K562 (cell line): Measurements from ENCODE around the gene FRMD4A. TPM values are rescaled to one million over a fixed set of nuclear protein-coding genes. Genes with fewer than 3 reads are reported as not detected.

ENCODE experiments used
- ATAC-seq: fragments of 200-7000 bp; cut with Tn5 transposase; 3 replicates; pipeline ENCODE4 v1.9.1; 2020; ENCODE audit warnings: moderate library complexity
- BruUV-seq: library from RNA; stranded (reverse); fragments of 400-500 nt; replicated peaks from 2 replicates; lab custom pipeline; 2021; lab: Mats Ljungman, UMichigan
- CTCF ChIA-PET: fragments of 300-600 bp; formaldehyde crosslinking; extraction: SDS; loops from one replicate; lab custom pipeline; 2021; ENCODE audit warnings: low intra/inter-chr PET ratio; lab: Yijun Ruan, JAX
- POLR2A ChIA-PET: fragments of 300-600, 350-650 bp; sonication (Branson Sonifier 250); formaldehyde crosslinking; extraction: SDS; loops from one replicate; lab custom pipeline; 2021; ENCODE audit warnings: antibody characterized with exemption, inconsistent platforms; lab: Yijun Ruan, JAX
- DNase-seq, 4 experiments: peaks; one replicate each; pipeline versions ENCODE4 v3.0.0 to v3.0.0-alpha.2; 2011 to 2018; ENCODE audit warnings: low spot score in 3 of 4, mixed read lengths in 3 of 4; ENCODE audit errors: extremely low read depth in 1 of 4
- FAIRE-seq: peaks from 2 replicates; lab custom pipeline; 2011; peaks lifted over from hg19 to GRCh38; lab: Jason Lieb, UNC
- H2AFZ ChIP-seq: 2 replicates; pipeline ENCODE4 v1.6.0; 2011; ENCODE audit warnings: low read depth, low read length, control low read depth, inconsistent platforms
- H3K27ac ChIP-seq: fragments of 200-600 bp; 3 replicates; pipeline ENCODE4 v1.8.0; 2011; ENCODE audit warnings: low read depth, mild to moderate bottlenecking, control low read depth, inconsistent platforms, low read length, moderate library complexity, mixed read lengths; ENCODE audit errors: extremely low read depth
- H3K27me3 ChIP-seq, 2 experiments: fragments of 300-600 bp in 1 of 2; 2 replicates in 1 of 2; 3 replicates in 1 of 2; pipeline versions ENCODE4 v1.6.0 to v1.8.0; 2011; ENCODE audit warnings: inconsistent platforms in 2 of 2, low read length in 2 of 2, mild to moderate bottlenecking in 1 of 2, mixed read lengths in 1 of 2, moderate library complexity in 1 of 2; ENCODE audit not compliant: control insufficient read depth in 2 of 2, insufficient read depth in 2 of 2
- H3K36me3 ChIP-seq: fragments of 300-600 bp; 3 replicates; pipeline ENCODE4 v1.8.0; 2011; ENCODE audit warnings: mild to moderate bottlenecking, low read length, inconsistent platforms; ENCODE audit not compliant: control insufficient read depth, insufficient read depth
- H3K4me1 ChIP-seq, 2 experiments: fragments of 200-600 bp in 1 of 2; replicated peaks in 1 of 2; 2 replicates in 1 of 2; 3 replicates in 1 of 2; pipeline versions ENCODE4 v1.5.1 to v1.8.0; 2011; ENCODE audit warnings: inconsistent platforms in 2 of 2, low read length in 2 of 2, mild to moderate bottlenecking in 1 of 2, mixed read lengths in 1 of 2, moderate library complexity in 1 of 2; ENCODE audit not compliant: control insufficient read depth in 2 of 2, insufficient read depth in 2 of 2
- H3K4me2 ChIP-seq: 2 replicates; pipeline ENCODE4 v1.6.1; 2011; ENCODE audit warnings: low read length, control low read depth, inconsistent platforms, mixed read lengths; ENCODE audit not compliant: insufficient read depth
- H3K4me3 ChIP-seq: fragments of 200-600 bp; sonication (generic), shearing (Covaris generic); 2 replicates; pipeline ENCODE4 v1.5.1; 2016; ENCODE audit warnings: control low read depth, inconsistent platforms
- H3K79me2 ChIP-seq: fragments of 200-600 bp; 3 replicates; pipeline ENCODE4 v1.8.0; 2011; ENCODE audit warnings: low read length, inconsistent platforms; ENCODE audit not compliant: control insufficient read depth, insufficient read depth
- H3K9ac ChIP-seq, 2 experiments: 2 replicates each; pipeline versions ENCODE4 v1.6.0 to v1.6.1; 2011; ENCODE audit warnings: low read depth in 2 of 2, low read length in 2 of 2, control low read depth in 1 of 2, inconsistent platforms in 1 of 2, mild to moderate bottlenecking in 1 of 2, mixed read lengths in 1 of 2; ENCODE audit not compliant: insufficient read depth in 1 of 2
- H3K9me1 ChIP-seq: one replicate; pipeline ENCODE4 v1.6.0; 2011; ENCODE audit warnings: inconsistent platforms, mild to moderate bottlenecking, low read length, moderate library complexity; ENCODE audit not compliant: control insufficient read depth, insufficient read depth
- H3K9me3 ChIP-seq: replicated peaks from 2 replicates; pipeline ENCODE4 v1.5.1; 2011; ENCODE audit warnings: low read depth, low read length, inconsistent platforms; ENCODE audit not compliant: control insufficient read depth, insufficient read depth
- H4K20me1 ChIP-seq: replicated peaks from 2 replicates; pipeline ENCODE4 v1.6.1; 2011; ENCODE audit warnings: low read length, inconsistent platforms, mixed read lengths; ENCODE audit not compliant: control insufficient read depth, insufficient read depth
- ARNT ChIP-seq, 2 experiments: fragments of 450-650 bp; IDR thresholded peaks; 2 replicates each; pipeline ENCODE4 v1.6.1; 2016; ENCODE audit warnings: mild to moderate bottlenecking in 1 of 2
- HNRNPLL ChIP-seq: fragments of 200-400 bp; formaldehyde crosslinking; IDR thresholded peaks from 2 replicates; pipeline ENCODE4 v1.6.1; 2017; ENCODE audit warnings: low read length, low read depth, mild to moderate bottlenecking; ENCODE audit not compliant: poor library complexity, severe bottlenecking
- SRSF1 ChIP-seq: fragments of 200-400 bp; formaldehyde crosslinking; IDR thresholded peaks from 2 replicates; pipeline ENCODE4 v1.6.1; 2017; ENCODE audit warnings: mild to moderate bottlenecking, low read depth, low read length, moderate library complexity
- SRSF9 ChIP-seq: fragments of 200-400 bp; formaldehyde crosslinking; IDR thresholded peaks from 2 replicates; pipeline ENCODE4 v1.6.1; 2017; ENCODE audit warnings: low read depth, low read length, borderline replicate concordance
- ZNF57 ChIP-seq: fragments of 450-650 bp; formaldehyde crosslinking; IDR thresholded peaks from 2 replicates; pipeline ENCODE4 v1.4.0; 2020; ENCODE audit warnings: mild to moderate bottlenecking, moderate library complexity
- ZNF639 ChIP-seq, 2 experiments: fragments of 200-800 bp in 1 of 2; sonication (Bioruptor generic) in 1 of 2; sonication (generic) in 1 of 2; formaldehyde crosslinking in 1 of 2; IDR thresholded peaks in 1 of 2; conservative IDR thresholded peaks in 1 of 2; 2 replicates each; pipeline versions ENCODE4 v1.5.0 to v1.6.1; 2016 to 2020; ENCODE audit warnings: missing compliant biosample characterization in 1 of 2, missing genetic modification characterization in 1 of 2, missing genetic modification reagents in 1 of 2
- ZSCAN29 ChIP-seq: fragments of 450-650 bp; IDR thresholded peaks from 2 replicates; pipeline ENCODE4 v1.6.1; 2017
- WGBS: fragments of 100-300 bp; shearing (Covaris generic); methylation state at CpG from one replicate; pipeline ENCODE4 v1.1.6; 2016; ENCODE audit warnings: low coverage, mixed read lengths; ENCODE audit not compliant: insufficient coverage; ENCODE audit errors: missing lambda C conversion rate; 5-methylcytosine and 5-hydroxymethylcytosine counted together
- in situ Hi-C: fragments of 300-500 bp; cut with MboI; formaldehyde crosslinking; loops from 4 replicates; pipeline ENCODE4 v1.15.0; 2018; ENCODE audit warnings: inconsistent platforms, mixed read lengths
- intact Hi-C: fragments of 100-400 bp; cut with micrococcal nuclease; formaldehyde crosslinking; loops from 2 replicates; pipeline ENCODE4 v1.14.2; 2022
- polyA plus RNA-seq, 8 experiments: library from polyadenylated mRNA; depleted of rRNA in 4 of 8; stranded (reverse) in 5 of 8; unstranded in 3 of 8; fragments of >200 nt; fragmentation: Nextera tagmentation in 2 of 8; fragmentation: Illumina TruSeq in 1 of 8; extraction: Ambion mirVana in 2 of 8; extraction: Trizol in 1 of 8; gene quantifications; 2 replicates each; pipeline versions ENCODE4 v1.2.1 to v1.2.3, GENCODE V29; 2011 to 2014; ENCODE audit warnings: inconsistent platforms in 1 of 8, missing spikeins in 1 of 8
- total RNA-seq, 7 experiments: library from RNA; depleted of rRNA in 6 of 7; stranded (reverse); fragments of >200 nt in 6 of 7; fragmentation: Illumina TruSeq in 2 of 7; extraction: Trizol in 2 of 7; gene quantifications; 2 replicates each; pipeline versions ENCODE4 v1.2.1 to v1.2.3, GENCODE V29; 2011 to 2021; ENCODE audit warnings: low replicate concordance in 1 of 7

The FRMD4A gene
- total and polyA plus RNA-seq, 9 of the 15 experiments (the other 6 are each of a cell fraction or from before 2014, with no cell fraction given): 0.80 to 5.2 (median 3.0) TPM

GRCh38 chr10:14293526-14293925 is 37.2 kb downstream of the FRMD4A start:
- no peak for FAIRE-seq

More at GRCh38 chr10:14293526-14293925, 37.2 kb downstream of the FRMD4A start:
- Histone ChIP-seq H2AFZ (no peak overlapping the region), H3K9me3 (no peaks in the 10 kb centered on the region), H3K4me2 (no peak overlapping the region), H3K79me2 (no peaks in the 10 kb centered on the region), H3K9me1 (no peaks in the 10 kb centered on the region), H3K9ac (no peak overlapping the region), H4K20me1 (no peaks in the 10 kb centered on the region), H3K4me1 (no peaks in the 10 kb centered on the region)
- ATAC-seq (no peak), DNase-seq (no peak)
- ChIA-PET POLR2A (no interaction called here), CTCF (no interaction called here)
- intact Hi-C loops (no loop called here), in situ Hi-C loops (no loop called here)
- no peak for TF ChIP-seq SRSF1
- TF ChIP-seq ZNF57: no peak
- no peak for TF ChIP-seq SRSF9
- TF ChIP-seq ARNT (IDR thresholded peaks at IDR 0.05): no peak
- TF ChIP-seq HNRNPLL: no peak
- TF ChIP-seq ZSCAN29: no peak
- TF ChIP-seq ZNF639 (CRISPR knock-in tag; conservative IDR thresholded peaks at IDR 0.05 in 1 of 2, IDR thresholded peaks at IDR 0.05 in 1 of 2): no peak
- TF ChIP-seq, all 486 proteins: peak for 0
- H3K27me3 ChIP-seq: no peaks in the 10 kb centered on the region
- no peak overlapping the region for H3K27ac ChIP-seq
- no peaks in the 10 kb centered on the region for H3K36me3 ChIP-seq
- WGBS: 3% methylated on average over 3 of the region's 3 CpGs
- no TSS peak for BruUV-seq
- no peak overlapping the region for H3K4me3 ChIP-seq
